HG02588 (cell line): ENCODE measurements around the gene ATAD1.
"Not testable (repeated sequence)": the region's sequence is repeated elsewhere in the genome, so short reads cannot be mapped to it uniquely, and the experiment has no call there.

ENCODE experiments used
- ATAC-seq: cut with Tn5 transposase; IDR thresholded peaks from one replicate; pipeline ENCODE4 v1.9.1; 2021; ENCODE audit warnings: mild to moderate bottlenecking, moderate library complexity; ENCODE audit not compliant: unreplicated experiment

The ATAD1 gene

GRCh38 chr10:87804939-87805569, 13.0 kb downstream of the ATAD1 start:
- no peak for ATAC-seq

GRCh38 chr10:87803831-87804230, 14.2 kb downstream of the ATAD1 start:
- no peak for ATAC-seq

GRCh38 chr10:87803328-87803727, 14.7 kb downstream of the ATAD1 start:
- ATAC-seq, result no peak

DNA sequence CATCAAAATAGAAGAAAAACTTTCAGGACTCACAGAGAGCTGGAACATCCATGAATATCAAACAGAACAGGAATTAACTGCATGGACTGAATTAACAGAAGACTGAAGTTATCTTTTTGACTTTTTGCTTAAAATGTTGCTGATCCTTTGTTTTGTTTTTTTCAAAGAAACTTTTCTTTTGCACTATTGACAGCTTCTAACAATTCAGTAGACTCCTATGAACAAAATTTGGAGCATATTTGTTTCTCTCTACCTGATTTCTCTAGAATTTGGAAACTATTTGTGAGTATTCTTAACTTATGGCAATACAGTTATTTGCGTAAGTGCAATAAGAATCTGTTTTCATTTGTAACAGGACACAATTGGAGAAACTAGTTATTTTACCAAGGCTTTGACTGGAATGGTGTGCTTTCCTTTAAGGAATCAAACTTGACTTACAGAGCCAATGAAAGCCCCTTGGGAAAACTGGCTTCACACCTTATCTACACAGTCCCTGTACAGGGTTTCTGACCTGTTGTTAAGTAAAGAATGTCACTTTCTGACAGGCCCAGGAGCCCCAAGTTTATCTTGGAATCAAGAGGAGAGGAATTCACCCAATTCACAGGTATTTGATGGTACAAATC, 16.1 kb downstream of the ATAD1 start:
- not testable (repeated sequence) for ATAC-seq

DNA sequence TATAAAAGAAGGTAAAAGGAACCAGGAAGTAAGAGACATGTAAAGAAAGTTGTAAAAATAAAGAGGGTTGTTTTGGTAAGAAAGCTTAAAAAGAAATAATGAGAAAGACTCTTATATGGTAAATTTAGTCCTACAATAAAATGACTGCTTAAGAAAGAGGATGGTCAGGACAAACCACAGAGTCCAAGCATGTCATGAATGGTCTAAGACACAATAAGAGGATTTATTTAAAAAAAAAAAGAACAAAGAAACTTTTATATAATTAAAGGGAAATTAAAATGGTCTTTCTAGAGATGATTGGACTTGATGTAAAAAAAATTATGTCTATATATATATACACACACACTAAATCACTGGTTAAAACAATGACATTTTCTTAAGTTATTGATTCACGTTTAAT, 18.2 kb downstream of the ATAD1 start:
- no peak for ATAC-seq

- ATAC-seq, result no peak
These were observed 19.9 kb downstream of the ATAD1 start for GRCh38 chr10:87798082-87798481.

GRCh38 chr10:87794285-87794684, 23.7 kb downstream of the ATAD1 start:
- no peak for ATAC-seq

- ATAC-seq, result no peak
These were observed 27.8 kb downstream of the ATAD1 start for GRCh38 chr10:87790185-87790584.

DNA sequence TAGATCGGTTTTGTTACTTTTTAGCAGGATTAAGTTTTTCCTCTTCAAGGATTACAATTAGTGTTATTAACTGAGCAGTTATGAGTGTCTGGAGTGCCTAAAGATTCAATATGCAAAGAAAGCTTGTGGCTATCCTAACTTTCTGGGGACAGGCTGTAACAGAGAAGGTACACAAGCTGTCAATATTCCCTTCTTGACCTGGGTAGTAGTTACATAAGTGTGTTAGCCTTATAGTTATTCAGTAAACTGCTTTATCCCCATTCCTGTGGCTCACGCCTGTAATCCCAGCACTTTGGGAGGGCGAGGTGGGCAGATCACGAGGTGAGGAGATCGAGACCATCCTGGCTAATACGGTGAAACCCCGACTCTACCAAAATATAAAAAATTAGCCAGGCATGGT, 31.6 kb downstream of the ATAD1 start:
- ATAC-seq, result no peak

DNA sequence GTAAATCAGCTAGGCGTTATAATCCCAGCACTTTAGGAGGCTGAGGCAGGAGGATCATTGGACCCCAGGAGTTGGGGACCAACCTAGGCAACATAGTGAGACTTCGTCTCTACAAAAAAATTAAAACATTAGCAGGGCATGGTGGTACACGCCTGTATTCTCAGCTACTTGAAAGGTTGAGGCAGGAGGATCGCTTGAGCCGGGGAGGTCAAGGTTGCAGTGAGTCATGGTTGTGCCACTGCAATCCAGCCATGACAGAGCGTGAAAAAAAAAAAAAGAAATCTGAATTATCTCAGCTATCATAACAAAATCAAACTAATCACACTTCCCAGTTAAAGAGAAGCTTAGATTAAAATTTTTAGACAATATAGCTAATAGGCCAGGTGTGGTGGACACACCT, 35.3 kb downstream of the ATAD1 start:
- ATAC-seq, result no peak

- ATAC-seq, result no peak
These were observed 36.5 kb downstream of the ATAD1 start for GRCh38 chr10:87781545-87781944.

DNA sequence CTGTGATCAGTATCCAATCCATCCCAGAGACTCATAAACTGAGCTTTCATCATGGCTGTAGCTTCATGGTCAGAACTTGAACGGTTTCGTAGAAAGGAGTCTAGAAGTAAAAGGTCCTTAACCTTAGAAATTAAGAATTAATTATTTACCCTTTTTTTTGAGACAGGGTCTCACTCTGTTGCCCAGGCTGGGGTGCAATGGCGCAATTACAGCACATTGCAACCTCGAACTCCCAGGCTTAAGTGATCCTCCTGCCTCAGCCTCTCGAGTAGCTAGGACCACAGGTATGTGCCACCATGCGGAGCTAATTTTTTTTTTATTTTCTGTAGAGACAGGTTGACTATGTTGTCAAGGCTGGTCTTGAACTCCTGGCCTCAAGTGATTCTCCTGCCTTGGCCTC, 41.7 kb downstream of the ATAD1 start:
- ATAC-seq, result no peak

GRCh38 chr10:87775766-87776165, 42.3 kb downstream of the ATAD1 start:
- no peak for ATAC-seq

DNA sequence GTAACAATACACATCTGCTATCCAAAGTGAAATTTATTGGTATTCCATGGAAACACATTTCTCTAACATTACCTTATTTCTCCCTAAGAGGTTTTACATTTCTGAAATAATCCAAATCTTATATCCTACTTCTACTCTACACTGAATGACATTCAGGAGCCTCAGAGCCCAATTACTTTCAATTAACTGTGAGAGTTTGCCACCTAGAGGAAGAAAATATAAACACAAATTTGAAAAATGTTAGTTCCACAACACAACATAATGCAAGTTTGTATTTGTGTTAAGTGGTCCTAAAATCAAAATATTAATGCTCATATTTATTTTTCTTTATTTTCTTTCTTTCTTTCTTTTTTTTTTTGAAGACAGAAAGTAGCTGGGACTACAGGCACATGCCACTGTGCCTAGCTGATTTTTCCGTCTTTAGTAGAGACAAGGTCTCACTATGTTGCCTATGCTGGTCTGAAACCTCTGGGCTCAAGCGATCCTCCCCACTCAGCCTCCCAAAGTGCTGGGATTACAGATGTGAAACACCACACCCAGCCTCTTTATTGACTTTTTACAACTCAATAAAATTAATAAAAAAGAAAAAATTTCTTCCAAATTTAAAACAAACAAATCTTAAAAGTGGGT, 46.0 kb downstream of the ATAD1 start:
- no peak for ATAC-seq

DNA sequence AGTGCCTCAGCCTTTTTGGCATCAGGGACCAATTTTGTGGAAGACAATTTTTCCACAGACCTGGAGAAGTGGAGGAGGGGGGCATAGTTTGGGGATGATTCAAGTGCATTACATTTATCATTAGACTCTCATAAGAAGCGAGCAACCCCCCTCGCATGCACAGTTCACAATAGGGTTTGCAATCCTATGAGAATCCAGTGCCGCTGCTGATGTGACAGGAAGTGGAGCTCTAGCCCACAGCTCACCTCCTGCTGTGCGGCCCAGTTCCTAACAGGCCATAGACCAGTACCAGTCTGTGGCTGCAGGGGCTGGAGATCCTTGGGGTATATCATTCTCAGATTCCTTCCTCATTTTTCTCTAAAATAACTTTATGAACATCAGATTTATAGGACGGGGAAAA, 50.8 kb downstream of the ATAD1 start:
- ATAC-seq, result no peak

GRCh38 chr10:87765666-87766376, 52.2 kb downstream of the ATAD1 start:
- no peak for ATAC-seq

- no peak for ATAC-seq
These were observed 53.7 kb downstream of the ATAD1 start for GRCh38 chr10:87764072-87764934.

DNA sequence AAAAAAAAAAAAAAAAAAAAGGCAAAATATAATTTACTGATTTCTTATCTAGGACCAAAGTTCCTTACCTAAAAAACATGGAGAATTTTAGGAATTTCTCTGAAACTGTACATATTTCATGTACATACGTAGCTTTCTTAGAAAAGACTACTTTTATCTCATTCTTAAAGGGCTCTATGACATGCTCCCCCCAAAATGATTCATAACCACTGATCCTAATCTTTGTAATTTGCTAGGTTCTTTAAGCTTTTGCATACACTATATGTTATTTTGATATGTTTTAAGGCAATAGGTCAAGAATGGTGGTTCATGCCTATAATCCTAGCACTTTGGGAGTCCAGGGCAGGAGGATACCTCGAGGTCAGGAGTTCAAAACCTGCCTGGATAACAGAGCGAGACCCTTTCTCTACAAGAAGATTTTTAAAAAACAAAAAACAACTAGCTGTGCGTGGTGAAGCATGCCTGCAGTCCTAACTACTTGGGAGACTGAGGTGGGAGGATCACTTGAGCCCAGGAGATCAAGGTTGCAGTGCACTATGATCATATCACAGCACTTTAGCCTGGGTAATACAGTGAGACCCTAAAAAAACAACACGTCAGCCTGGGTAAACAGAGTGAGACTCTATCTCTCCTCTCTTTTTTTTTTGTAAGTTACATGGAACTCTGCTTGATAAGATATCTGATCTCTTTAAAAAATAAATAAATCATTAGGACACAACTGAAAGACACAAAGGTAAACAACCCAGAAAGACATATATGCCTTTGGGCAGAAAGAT, 54.8 kb downstream of the ATAD1 start:
- no peak for ATAC-seq

GRCh38 chr10:87761892-87762291, 56.1 kb downstream of the ATAD1 start:
- peak; percentile 65 for ATAC-seq

DNA sequence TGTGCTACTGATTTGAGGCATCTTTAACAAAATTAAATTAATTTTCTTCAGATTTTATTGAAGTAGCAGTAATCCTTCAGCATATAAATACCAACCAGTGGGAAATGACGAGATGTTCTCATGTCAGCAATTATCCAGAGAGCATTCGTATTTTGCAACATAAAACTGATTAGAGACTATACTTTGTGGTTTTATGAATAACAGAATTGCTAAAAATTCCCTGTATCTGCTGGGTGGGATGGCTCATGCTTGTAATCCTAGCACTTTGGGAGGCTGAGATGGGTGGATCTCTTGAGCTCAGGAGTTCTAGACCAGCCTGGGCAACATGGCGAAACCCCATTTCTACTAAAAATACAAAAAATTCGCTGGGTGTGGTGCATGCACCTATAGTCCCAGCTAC, 56.9 kb downstream of the ATAD1 start:
- no peak for ATAC-seq
